Chondrocyte (in vitro differentiated cells): ENCODE results near the gene ATF6. TPM values are rescaled to one million over a fixed set of nuclear protein-coding genes. Genes with fewer than 3 reads are reported as not detected.

Experiments used
- DNase-seq: peaks from one replicate; pipeline ENCODE4 v3.0.0; 2021; ENCODE audit warnings: mixed read lengths, low spot score
- H3K27ac Mint-ChIP-seq: one replicate; pipeline ENCODE4 v1.8.0; 2021; ENCODE audit warnings: mild to moderate bottlenecking, moderate library complexity, mixed read lengths; ENCODE audit not compliant: unreplicated experiment
- H3K27me3 Mint-ChIP-seq: 2 replicates; pipeline ENCODE4 v1.8.0; 2021; ENCODE audit warnings: low read depth, mixed read lengths
- H3K36me3 Mint-ChIP-seq: 2 replicates; pipeline ENCODE4 v1.8.0; 2021; ENCODE audit warnings: low read depth, mixed read lengths
- H3K4me1 Mint-ChIP-seq: 2 replicates; pipeline ENCODE4 v1.8.0; 2021; ENCODE audit warnings: low read depth, mild to moderate bottlenecking, mixed read lengths
- H3K4me3 Mint-ChIP-seq: one replicate; pipeline ENCODE4 v1.8.0; 2021; ENCODE audit warnings: mild to moderate bottlenecking, moderate library complexity, mixed read lengths; ENCODE audit not compliant: unreplicated experiment
- H3K9me3 Mint-ChIP-seq: 2 replicates; pipeline ENCODE4 v1.8.0; 2021; ENCODE audit warnings: low read depth, mixed read lengths
- total RNA-seq: library from RNA; stranded (reverse); gene quantifications from 3 replicates; pipeline ENCODE4 v1.2.1, GENCODE V29; 2021
- TF ChIP-seq, protein P1 (sequence below): fragments of 200-600 bp; sonication (generic); IDR thresholded peaks from 2 replicates; pipeline ENCODE4 v1.5.0; 2021; ENCODE audit warnings: antibody characterized with exemption, mild to moderate bottlenecking, moderate library complexity

The ATF6 gene
- total RNA-seq, 1 donor from 2014 or later, result 29.1 TPM

DNA sequence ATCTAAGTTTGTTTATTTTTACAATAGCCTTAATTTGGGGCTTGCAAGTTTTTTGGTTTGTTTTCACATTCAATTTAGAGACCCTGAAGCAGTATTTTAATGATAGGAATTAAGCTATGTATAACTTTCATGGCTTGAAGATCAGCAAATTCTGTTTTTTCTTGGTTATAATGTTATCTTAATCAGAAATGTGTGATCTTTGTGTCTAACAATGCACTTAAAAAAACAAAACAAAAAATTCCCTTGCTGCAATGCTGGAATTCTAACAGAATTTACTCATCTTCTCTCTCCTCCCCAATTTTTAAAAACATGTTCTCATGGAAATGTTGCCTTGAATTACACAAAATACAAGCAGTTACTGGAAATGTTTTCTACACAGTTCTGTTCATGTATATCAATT lies 144.5 kb downstream of the ATF6 start:
- Mint-ChIP-seq H3K27me3 (no peaks in the 10 kb centered on the region), H3K9me3 (no peaks in the 10 kb centered on the region), H3K4me3 (no peak overlapping the region), H3K27ac (peak overlapping the region; percentile 82), H3K36me3 (no peaks in the 10 kb centered on the region), H3K4me1 (peaks cover 60% of the 10 kb centered on the region)
- no peak for DNase-seq
- TF ChIP-seq, protein P1, sequence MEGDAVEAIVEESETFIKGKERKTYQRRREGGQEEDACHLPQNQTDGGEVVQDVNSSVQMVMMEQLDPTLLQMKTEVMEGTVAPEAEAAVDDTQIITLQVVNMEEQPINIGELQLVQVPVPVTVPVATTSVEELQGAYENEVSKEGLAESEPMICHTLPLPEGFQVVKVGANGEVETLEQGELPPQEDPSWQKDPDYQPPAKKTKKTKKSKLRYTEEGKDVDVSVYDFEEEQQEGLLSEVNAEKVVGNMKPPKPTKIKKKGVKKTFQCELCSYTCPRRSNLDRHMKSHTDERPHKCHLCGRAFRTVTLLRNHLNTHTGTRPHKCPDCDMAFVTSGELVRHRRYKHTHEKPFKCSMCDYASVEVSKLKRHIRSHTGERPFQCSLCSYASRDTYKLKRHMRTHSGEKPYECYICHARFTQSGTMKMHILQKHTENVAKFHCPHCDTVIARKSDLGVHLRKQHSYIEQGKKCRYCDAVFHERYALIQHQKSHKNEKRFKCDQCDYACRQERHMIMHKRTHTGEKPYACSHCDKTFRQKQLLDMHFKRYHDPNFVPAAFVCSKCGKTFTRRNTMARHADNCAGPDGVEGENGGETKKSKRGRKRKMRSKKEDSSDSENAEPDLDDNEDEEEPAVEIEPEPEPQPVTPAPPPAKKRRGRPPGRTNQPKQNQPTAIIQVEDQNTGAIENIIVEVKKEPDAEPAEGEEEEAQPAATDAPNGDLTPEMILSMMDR, result no peak

DNA sequence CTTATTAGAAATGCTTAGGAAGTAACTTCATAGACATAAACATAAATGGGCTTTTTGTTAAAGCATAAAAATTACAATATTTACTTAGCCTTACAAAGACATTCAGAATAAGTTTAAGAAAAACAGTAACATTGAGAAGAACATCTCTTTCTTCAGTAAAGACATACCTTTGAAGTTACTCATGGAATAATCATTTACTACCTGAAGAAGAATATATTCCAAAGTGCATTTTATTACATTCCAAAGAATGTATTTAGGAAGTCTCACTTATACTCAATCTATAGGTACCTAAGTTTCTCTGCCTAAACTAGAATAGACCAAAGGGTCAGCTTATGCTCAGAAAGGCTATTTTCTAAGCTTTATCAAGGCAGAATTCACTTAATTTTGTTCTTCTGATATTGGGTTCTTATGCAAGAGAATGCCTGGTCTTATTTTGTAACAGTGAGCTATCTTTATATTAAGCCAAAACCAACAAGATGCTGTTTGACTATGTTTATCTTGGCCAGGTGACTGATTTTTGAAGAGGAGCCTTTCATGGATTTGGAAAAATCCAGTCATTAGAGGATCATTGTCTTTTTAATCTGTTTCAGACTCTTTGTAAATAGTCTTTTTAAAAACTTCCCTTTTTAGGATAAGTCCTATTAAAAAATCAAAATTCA lies 147.5 kb downstream of the ATF6 start:
- H3K4me1 Mint-ChIP-seq, result peaks cover 37% of the 10 kb centered on the region
- no peak for DNase-seq
- TF ChIP-seq, protein P1, result no peak
- no peaks in the 10 kb centered on the region for H3K27me3 Mint-ChIP-seq
- H3K36me3 Mint-ChIP-seq, result no peaks in the 10 kb centered on the region
- H3K4me3 Mint-ChIP-seq, result no peak overlapping the region
- H3K27ac Mint-ChIP-seq, result no peak overlapping the region
- no peaks in the 10 kb centered on the region for H3K9me3 Mint-ChIP-seq

DNA sequence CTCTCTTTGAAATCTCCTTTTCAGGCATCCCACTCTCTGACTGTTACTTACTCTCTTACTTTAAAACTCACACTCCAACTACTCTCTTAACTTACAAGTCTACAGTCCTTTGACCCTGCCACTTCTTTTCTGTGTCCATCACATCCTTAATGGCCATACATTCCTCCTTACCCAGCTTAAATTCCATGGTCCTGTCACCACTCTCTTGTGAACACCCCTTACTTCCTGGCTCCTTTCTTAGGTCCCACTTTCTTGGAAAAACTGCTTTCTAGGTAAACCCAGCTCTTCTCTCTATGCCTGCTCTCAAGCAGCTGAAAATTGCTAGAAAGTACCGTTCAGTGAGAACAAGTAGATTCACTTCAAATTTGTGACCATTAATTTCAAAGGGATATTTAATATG lies 148.5 kb downstream of the ATF6 start:
- TF ChIP-seq, protein P1, result no peak
- Mint-ChIP-seq H3K27ac (no peak overlapping the region), H3K36me3 (no peaks in the 10 kb centered on the region), H3K27me3 (no peaks in the 10 kb centered on the region), H3K4me1 (peaks cover 37% of the 10 kb centered on the region), H3K9me3 (no peaks in the 10 kb centered on the region), H3K4me3 (no peak overlapping the region)
- no peak for DNase-seq

GRCh38 chr1:161915051-161915503 lies 149.0 kb downstream of the ATF6 start:
- Mint-ChIP-seq H3K4me3 (no peak overlapping the region), H3K27ac (no peak overlapping the region), H3K27me3 (no peaks in the 10 kb centered on the region), H3K36me3 (no peaks in the 10 kb centered on the region), H3K9me3 (no peaks in the 10 kb centered on the region), H3K4me1 (peaks cover 34% of the 10 kb centered on the region)
- TF ChIP-seq, protein P1, result no peak
- no peak for DNase-seq

DNA sequence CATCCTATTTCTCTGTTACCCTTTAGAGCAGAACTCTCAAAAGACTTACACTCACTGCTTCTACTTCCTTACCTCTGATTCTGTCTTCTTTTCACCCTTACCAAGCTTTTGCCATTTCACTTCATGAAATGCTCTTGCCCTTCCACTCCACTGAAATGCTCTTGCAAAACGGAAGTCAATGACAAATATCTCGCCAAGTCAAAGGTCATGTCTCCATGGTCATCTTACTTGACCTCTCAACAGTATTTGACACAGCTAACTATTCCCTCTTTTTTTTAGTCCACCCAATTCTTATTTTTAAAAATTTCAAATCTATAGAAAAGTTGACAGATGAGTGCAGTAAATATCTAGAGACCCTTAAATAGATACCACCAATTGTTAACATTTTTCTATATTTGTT lies 149.9 kb downstream of the ATF6 start:
- Mint-ChIP-seq H3K27me3 (no peaks in the 10 kb centered on the region), H3K9me3 (no peaks in the 10 kb centered on the region), H3K4me1 (peaks cover 31% of the 10 kb centered on the region), H3K36me3 (no peaks in the 10 kb centered on the region), H3K27ac (no peak overlapping the region), H3K4me3 (no peak overlapping the region)
- TF ChIP-seq, protein P1, result no peak
- no peak for DNase-seq
